Thyroid gland (tissue), 4 donors: Measurements from ENCODE around the gene EYA4. TPM values are rescaled to one million over a fixed set of nuclear protein-coding genes. Genes with fewer than 3 reads are reported as not detected.

ENCODE experiments used
- DNase-seq, 2 donors: peaks; one replicate each; pipeline ENCODE4 v3.0.0-alpha.2; 2019
- H3K27ac ChIP-seq, 3 donors: fragments of 200-600 bp; sonication (generic); 1 replicate in 2 of 3; 2 replicates in 1 of 3; pipeline ENCODE4 v1.5.1; 2016 to 2019; ENCODE audit warnings: mild to moderate bottlenecking in 1 of 3, moderate library complexity in 1 of 3
- H3K27me3 ChIP-seq: fragments of 200-600 bp; sonication (generic); one replicate; pipeline ENCODE4 v1.5.1; 2019
- H3K36me3 ChIP-seq, 2 donors: fragments of 200-600 bp; sonication (generic); one replicate each; pipeline ENCODE4 v1.5.1; 2016 to 2019
- H3K4me1 ChIP-seq, 2 donors: fragments of 200-600 bp; sonication (generic); one replicate each; pipeline ENCODE4 v1.5.1; 2017 to 2019
- H3K4me3 ChIP-seq, 3 donors: fragments of 200-600 bp; sonication (generic); replicated peaks in 1 of 3; 1 replicate in 2 of 3; 2 replicates in 1 of 3; pipeline ENCODE4 v1.5.1; 2016; ENCODE audit warnings: mild to moderate bottlenecking in 1 of 3
- H3K9me3 ChIP-seq: fragments of 200-600 bp; sonication (generic); one replicate; pipeline ENCODE4 v1.5.1; 2017
- CTCF ChIP-seq, 6 experiments: fragments of 200-600 bp in 3 of 6; fragments of 450-650 bp in 3 of 6; sonication (generic) in 3 of 6; IDR thresholded peaks; one replicate each; pipeline ENCODE4 v1.5.1; 2016 to 2019; ENCODE audit warnings: antibody characterized with exemption in 6 of 6, mild to moderate bottlenecking in 2 of 6, inconsistent platforms in 1 of 6, moderate library complexity in 1 of 6
- POLR2A ChIP-seq, 2 donors: fragments of 450-650 bp; IDR thresholded peaks; one replicate each; pipeline ENCODE4 v1.6.1; 2017; ENCODE audit warnings: antibody characterized with exemption in 2 of 2, mild to moderate bottlenecking in 2 of 2, moderate library complexity in 1 of 2
- WGBS, 2 donors: methylation state at CpG; one replicate each; pipeline ENCODE4 v1.1.5; 2017; 5-methylcytosine and 5-hydroxymethylcytosine counted together
- intact Hi-C: fragments of 100-400 bp; cut with DNase I; formaldehyde crosslinking; loops from one replicate; pipeline ENCODE4 v1.15.1; 2023
- total RNA-seq, 4 donors: library from RNA; depleted of rRNA; stranded (reverse); fragments of >200 nt; gene quantifications; one replicate each; pipeline ENCODE4 v1.2.3, GENCODE V29; 2016

Gene EYA4
- total RNA-seq, 4 donors from 2014 or later: 3.3 to 8.2 (median 5.3) TPM

GRCh38 chr6:133277900-133278545, 36.9 kb downstream of the EYA4 start:
- H3K36me3 ChIP-seq: no peaks in the 10 kb centered on the region
- no peaks in the 10 kb centered on the region for H3K27me3 ChIP-seq
- intact Hi-C loops: no loop called here
- no peak for DNase-seq
- no peak for TF ChIP-seq CTCF (IDR thresholded peaks at IDR 0.05)
- no peak for TF ChIP-seq POLR2A (IDR thresholded peaks at IDR 0.05)
- no peaks in the 10 kb centered on the region for H3K4me1 ChIP-seq
- no peak overlapping the region for H3K27ac ChIP-seq
- no peaks in the 10 kb centered on the region for H3K9me3 ChIP-seq
- H3K4me3 ChIP-seq: no peak overlapping the region
- 62 to 64% methylated on average over 4 of the region's 4 CpGs for WGBS, 2 donors

- TF ChIP-seq CTCF (IDR thresholded peaks at IDR 0.05): peak in 1 of 6 experiments; percentile 14
- TF ChIP-seq POLR2A (IDR thresholded peaks at IDR 0.05): no peak
- Histone ChIP-seq H3K27me3 (no peaks in the 10 kb centered on the region), H3K4me3 (no peak overlapping the region), H3K27ac (no peak overlapping the region), H3K4me1 (peaks cover 0 to under 1% of the 10 kb centered on the region in 2 donors), H3K36me3 (no peaks in the 10 kb centered on the region), H3K9me3 (no peaks in the 10 kb centered on the region)
- no peak for DNase-seq
- WGBS, 2 donors: 0 to 39% methylated on average over 1 of the region's 1 CpG
- intact Hi-C loops: no loop called here
Measured at GRCh38 chr6:133286765-133287164, 45.6 kb downstream of the EYA4 start.

- Histone ChIP-seq H3K27ac (no peak overlapping the region), H3K27me3 (no peaks in the 10 kb centered on the region), H3K4me1 (peaks cover 0 to 3% of the 10 kb centered on the region in 2 donors), H3K4me3 (no peak overlapping the region), H3K9me3 (no peaks in the 10 kb centered on the region), H3K36me3 (no peaks in the 10 kb centered on the region)
- TF ChIP-seq POLR2A (IDR thresholded peaks at IDR 0.05) (no peak), CTCF (IDR thresholded peaks at IDR 0.05) (no peak)
- intact Hi-C loops: no loop called here
- DNase-seq: no peak
- WGBS, 2 donors: 58 to 63% methylated on average over 1 of the region's 1 CpG
Measured at GRCh38 chr6:133288662-133289061, 47.5 kb downstream of the EYA4 start.

GRCh38 chr6:133289733-133290306, 48.7 kb downstream of the EYA4 start:
- Histone ChIP-seq H3K27me3 (no peaks in the 10 kb centered on the region), H3K36me3 (no peaks in the 10 kb centered on the region), H3K4me3 (no peak overlapping the region), H3K9me3 (no peaks in the 10 kb centered on the region), H3K4me1 (peaks cover 0 to 3% of the 10 kb centered on the region in 2 donors), H3K27ac (no peak overlapping the region)
- DNase-seq: no peak
- WGBS, 2 donors: 65 to 73% methylated on average over 5 of the region's 5 CpGs
- TF ChIP-seq CTCF (IDR thresholded peaks at IDR 0.05): no peak
- no peak for TF ChIP-seq POLR2A (IDR thresholded peaks at IDR 0.05)
- intact Hi-C loops: no loop called here

- Histone ChIP-seq H3K27ac (no peak overlapping the region), H3K4me3 (no peak overlapping the region), H3K36me3 (no peaks in the 10 kb centered on the region), H3K4me1 (peaks cover 0 to 3% of the 10 kb centered on the region in 2 donors), H3K27me3 (no peaks in the 10 kb centered on the region), H3K9me3 (no peaks in the 10 kb centered on the region)
- TF ChIP-seq CTCF (IDR thresholded peaks at IDR 0.05) (no peak), POLR2A (IDR thresholded peaks at IDR 0.05) (no peak)
- WGBS, 2 donors: 68 to 69% methylated on average over 1 of the region's 1 CpG
- DNase-seq: no peak
- intact Hi-C loops: no loop called here
Measured at GRCh38 chr6:133290930-133291329, 49.8 kb downstream of the EYA4 start.
